ENCODE results near the gene FGB.
"Not testable (repeated sequence)": the region's sequence is repeated elsewhere in the genome, so short reads cannot be mapped to it uniquely, and the experiment has no call there.

FGB gene

DNA sequence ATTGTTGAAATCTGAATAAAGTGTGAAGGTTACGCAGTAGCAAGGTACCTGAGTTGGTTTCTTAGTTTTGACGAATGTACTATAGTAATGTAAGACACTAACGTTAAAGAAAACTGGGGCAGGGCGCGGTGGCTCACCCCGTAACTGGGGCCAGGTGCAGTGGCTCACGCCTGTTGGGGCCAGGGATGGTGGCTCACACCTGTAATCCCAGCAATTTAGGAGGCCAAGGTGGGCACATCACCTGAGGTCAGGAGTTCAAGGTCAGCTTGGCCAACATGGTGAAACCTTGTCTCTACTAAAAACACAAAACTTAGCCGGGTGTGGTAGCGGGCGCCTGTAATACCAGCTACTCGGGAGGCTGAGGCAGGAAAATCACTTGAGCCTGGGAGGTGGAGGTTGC lies 34.5 kb downstream of the FGB start:
- not testable (repeated sequence) for DNase-seq (ENCODE audit: low spot score)

DNA sequence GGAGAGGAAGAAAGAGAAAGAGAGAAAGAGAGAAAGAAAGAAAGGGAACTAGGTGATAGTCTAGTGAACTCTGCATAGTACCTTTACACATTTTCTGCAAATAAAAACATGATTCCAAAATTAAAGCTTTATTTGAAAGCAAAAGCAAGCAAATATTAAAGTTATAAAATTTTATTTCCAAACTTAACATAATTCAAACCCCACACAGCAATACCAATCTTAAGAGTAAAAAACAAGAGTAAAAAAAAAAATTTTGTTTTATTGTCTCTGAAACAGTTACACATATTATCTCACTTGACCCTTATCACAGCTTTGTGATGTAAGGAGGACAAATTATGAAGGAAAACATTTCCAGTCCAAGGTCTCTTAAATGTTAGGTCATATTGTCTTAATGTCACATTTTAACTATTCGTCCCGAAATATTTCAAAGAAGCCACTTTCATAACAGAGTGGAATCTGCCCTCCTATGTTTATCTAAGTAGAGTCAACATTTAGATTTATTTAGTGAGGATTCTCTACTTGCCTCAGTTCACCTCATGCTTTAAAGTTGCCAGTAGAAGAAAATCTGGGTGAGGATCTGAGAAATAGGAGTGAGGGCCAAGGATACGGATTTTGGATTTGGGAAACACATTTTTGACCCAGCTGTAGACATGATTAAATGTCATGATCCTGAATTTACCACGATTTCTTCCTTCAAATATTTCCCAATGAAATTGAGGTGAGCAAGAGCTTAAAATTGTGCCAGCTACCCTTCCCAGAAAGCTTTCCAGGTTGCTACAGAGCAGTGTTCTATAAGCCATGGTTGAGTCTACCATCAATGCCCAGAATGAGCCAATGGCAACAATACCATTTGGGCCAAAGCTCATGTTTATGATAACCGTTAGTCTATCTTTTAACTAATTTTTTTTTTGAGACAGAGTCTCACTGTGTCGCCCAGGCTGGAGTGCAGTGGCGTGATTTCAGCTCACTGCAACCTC lies 35.3 kb downstream of the FGB start:
- DNase-seq (ENCODE audit: low spot score), result no peak

DNA sequence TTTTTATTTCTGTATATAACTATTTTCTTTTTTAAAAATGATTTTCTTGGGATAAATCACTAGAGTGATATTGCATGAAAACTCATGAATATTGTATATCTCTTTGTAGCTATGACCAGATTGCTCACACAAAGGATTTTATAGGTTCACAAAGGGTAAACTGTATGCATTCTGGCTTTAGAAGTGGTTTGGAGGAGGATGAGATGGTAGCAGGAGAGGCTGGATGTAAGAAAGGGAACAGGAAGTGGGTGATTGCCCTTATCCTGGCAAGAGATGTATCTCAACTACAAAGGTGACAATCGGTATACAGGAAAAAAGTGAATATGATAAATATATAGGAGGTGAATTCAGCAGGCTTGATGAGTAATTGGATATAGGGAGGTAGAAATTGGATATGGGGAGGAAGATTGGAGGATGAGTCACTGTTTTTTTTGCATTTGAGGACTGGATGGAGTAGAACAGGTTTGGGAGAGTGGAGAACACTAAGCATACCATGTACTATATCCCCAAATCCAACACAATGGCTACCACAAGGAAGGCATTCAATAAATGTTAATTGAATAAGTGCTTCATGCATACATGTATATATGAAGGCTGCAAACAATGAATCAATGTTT lies 39.7 kb downstream of the FGB start:
- no peak for DNase-seq (ENCODE audit: low spot score)

DNA sequence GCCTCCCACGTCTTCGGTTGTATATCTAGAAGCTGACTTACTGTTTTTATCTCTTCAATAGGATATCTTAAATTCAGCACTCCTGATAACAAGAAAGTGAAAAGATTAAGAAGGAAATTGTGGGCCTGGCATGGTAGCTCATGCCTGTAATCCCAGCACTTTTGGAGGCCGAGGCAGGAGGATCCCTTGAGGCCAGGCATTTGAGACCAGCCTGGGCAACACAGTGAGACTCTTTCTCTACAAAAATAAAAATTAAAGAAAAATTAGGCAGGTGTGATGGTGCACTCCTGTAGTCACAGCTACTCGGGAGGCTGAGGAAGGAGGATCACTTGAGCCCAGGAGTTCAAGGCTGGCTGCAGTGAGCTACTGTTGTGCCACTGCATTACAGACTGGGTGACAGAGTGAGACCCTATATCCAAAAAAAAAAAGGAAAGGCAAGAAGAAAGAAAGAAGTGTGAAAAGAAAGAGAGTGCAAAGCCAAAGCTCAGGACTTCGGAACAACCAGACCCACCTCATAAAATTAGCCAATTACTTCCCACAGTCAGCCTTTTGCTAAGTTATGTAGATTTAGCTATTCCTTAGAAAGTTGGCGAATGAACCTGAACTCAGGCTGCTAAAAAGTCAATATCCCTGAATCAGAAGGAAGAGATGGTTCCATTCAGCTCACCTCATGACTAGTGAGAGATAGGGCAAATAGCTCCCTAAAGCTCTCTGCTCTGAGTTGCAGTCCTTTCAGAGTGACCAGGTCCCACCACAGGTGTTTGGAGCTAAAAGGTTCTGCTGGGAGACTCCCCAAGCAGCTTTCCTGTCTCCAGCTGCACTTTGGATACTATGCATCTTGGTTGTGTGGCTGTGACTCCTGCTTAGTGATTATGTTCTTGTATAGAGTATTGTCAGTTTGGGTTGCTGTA lies 40.5 kb downstream of the FGB start:
- no peak for DNase-seq (ENCODE audit: low spot score)

DNA sequence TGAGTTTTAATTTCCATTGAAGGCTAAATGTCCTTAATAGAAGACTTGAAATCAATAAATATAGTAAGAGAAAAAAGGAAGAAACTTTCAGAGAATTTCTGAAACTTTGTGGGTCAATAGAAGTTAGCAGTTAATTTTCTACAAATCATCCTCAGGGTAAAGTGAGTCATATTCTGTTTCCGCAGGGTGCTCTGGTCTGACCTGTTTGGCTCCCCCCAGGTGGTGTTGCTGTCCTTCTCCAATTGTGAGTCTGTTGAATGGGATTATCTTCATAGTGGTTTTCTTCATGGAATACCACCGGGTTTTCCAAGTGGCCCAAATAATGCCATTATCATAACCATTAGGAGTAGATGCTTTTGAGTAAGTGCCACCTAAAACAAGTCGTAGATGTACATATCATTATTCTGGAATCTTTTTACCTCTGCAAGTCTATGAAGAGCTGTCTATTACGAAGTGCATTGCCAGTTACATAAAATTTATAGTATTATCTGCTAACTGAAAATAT lies 41.9 kb downstream of the FGB start:
- no peak for DNase-seq (ENCODE audit: low spot score)

DNA sequence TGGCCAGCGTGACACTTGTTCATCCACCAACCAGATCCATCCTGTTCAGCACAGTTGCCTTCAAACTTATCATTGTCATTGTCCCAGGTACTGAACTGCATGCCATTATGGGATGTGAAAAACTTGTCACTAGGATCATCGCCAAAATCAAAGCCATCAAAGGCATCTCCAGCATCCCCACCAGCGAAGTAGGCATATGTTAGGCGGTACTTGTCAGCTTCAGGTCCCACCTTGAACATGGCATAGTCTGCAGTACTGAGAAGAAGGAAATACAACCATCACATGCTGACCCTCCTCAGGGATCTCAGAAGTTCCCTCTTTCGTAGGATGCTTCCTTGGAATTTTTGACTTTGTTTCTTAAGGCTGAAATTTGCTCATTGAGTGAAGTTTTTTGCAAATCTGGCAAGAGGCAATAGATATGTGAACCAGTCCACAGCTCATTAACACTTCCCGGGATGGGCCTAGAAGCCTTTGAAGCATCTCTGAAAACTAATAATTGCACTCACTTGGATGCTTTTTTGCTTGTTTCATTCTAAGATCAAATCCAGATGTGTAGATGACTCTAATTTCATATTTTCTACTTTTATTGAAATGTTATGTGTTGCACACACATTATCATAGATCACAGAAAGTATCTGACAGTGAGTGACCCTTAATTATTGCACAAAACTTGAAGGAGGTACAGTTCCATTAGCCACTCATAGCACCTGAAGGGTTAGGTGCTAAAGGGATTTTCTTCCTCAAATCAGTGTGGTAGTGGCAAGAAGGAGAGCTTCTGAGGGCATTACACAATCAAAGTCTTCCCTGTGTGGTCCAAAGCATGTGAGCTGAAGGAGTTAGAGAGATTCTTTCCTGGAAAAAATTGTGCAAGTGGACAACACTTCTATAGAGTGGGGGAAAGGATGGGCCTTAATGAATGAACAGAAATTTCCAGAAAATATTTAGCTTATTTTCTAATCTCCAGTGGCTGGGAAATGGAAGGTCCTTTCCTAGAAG lies 44.2 kb downstream of the FGB start:
- DNase-seq (ENCODE audit: low spot score), result no peak

DNA sequence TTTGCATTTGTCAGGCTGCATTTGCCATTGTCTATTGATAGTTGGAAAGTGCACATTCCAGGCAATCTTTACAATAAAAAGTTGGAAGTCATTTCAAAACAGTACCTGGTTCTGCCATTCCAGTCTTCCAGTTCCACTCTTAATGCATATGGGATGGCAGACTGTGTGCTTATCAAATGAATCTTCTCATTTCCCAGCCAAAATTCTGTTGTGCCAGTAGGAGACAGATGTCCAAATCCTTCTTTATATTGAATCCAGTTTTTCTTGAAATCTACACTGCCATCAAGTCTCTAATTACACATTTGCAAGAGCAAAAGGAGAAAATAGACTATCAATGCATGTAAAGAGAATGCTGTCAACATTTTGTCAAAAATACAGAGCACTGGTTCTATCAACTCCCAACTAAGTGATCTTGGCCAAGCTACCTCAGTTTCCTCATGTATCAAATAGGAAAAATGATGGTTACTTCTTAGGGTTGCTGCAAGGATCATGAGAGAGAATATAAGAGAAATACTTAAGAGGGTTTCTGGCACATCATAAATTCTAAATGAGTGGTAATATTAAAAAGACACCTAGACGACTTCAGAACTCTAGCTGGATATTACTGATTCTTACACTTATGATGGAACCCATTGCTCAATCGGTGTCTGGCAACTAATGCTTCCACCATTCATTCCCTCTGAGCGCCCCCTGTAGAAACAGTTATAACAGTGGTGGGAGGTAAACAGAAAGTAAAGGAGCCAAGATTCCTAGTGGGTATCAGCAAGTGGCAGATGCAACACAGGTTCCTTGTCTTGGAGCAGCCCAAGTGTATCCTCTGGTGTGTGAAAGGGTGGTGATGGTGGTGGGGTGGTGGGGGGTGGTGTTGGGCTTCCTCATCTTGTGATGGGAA lies 45.8 kb downstream of the FGB start:
- no peak for DNase-seq (ENCODE audit: low spot score)

DNA sequence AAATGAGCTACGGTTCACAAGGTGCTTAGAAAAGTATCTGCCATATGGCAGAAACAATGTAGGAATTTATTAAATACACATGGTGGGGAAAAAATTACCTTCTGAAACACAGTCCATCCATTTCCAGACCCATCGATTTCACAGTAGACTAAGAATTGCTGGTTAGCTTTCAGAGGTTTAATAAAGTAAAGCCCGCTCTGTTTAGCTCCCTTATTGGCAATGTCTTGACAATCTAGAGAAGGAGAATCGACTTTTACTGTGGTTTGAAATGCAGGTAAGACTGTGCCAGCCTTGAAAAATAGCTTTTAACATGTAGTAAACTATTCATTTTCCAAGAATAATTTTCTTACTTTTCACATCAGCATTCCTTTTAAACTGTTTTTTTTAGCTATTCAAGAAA lies 46.7 kb downstream of the FGB start:
- no peak for DNase-seq (ENCODE audit: low spot score)

DNA sequence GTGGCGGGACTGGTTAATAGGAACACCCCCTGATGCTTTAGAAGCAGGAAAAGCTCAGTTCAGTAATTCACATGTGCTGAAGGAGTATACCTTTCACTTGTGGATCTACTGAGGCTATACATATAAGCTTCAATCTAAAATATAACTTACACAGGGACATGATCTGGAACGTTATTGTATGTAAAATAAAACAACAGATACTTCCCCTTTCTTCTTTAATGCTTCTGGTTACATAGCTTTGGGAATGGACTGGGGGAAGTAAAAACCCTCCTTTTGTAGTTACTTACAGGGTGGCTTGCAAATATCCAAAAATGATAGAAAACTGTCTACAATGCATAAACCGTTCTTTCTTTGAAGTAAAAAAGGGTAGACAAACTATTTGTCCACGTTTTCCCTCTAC lies 47.8 kb downstream of the FGB start:
- no peak for DNase-seq (ENCODE audit: low spot score)

DNA sequence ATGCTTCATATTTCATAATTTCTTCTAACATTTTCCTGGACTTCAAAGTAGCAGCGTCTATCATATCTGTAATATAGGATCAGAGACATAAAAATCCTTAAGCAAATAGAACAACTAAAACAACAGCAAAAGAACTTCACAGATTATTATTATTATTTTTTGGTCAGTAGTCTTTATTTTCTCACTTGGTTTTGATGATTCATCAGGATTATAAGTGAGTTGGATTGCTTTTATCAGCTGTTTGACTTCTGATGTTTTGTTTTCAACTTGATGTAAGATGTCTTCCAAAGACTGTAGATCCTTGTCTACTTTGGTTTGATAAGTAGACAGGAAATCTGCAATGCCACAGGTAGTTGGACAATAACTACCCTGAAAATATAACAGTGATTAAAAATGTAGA lies 49.0 kb downstream of the FGB start:
- no peak for DNase-seq (ENCODE audit: low spot score)

DNA sequence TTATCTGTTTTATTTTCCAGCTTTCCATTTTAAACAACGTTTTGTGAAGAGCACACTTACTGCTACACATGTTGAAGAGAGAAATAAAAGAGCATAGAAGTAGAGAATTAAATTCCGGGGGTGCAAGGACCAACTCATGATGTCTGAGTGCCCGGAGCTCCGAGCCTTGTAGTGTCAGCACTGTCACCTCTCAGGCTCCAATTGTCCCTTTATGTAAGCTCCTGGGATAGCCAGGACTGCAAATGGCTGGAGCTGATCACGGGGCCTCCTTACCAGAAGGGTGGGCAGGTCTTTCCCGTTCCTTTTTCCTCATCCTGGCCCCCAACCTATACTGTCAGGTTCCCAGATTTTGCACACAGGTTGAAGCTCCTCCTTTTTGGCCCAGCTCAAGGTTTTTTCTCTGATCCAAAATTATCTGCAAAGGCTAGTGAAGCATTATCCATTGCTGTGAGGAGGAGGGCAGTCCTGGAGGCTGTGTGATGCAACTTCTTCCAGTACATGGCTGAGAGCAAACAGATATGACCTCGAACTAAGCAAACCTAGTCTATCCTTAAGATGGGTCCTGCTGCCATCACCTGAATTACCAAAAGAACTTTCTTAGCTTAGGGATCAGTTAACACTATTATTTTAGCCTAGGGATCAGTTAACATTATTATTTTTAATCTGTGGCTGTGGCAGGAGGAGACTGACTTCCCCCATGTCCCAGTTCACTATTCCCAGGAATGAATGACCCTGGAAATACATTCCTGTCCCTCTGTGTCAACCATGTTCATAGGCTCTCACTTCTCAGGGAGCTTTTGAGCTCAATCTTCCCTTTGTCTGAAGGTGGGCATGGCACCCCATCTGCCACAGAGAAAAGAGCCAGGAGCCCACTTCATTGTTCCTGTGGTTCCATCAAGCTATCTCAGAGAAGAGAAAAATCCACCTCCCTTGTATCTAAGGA lies 49.9 kb downstream of the FGB start, which contains the start of gene FGG:
TSS of gene FGG (minus strand) at position 185 of the 943 bp plus-strand sequence. CDS start at position 138, 47 bp downstream.
- no peak for DNase-seq (ENCODE audit: low spot score)

DNA sequence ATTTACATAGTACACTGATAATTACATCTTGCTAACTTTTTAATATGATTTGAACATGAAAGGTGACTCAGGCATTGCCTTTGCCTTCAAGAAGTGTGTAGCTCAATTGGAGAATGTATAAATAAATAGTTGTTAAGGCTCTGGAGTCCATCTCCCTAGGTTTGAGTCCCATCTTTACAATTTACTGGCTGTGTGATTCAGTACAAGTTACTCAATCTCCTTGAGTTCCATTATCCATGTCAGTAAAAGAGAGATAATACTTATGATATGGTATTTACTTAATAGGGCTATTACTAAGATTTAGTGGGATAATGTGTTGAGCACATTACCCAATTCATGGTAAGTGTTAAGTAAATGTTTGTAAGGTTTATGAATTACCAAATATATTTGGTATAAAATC lies 51.5 kb downstream of the FGB start:
- no peak for DNase-seq (ENCODE audit: low spot score)

DNA sequence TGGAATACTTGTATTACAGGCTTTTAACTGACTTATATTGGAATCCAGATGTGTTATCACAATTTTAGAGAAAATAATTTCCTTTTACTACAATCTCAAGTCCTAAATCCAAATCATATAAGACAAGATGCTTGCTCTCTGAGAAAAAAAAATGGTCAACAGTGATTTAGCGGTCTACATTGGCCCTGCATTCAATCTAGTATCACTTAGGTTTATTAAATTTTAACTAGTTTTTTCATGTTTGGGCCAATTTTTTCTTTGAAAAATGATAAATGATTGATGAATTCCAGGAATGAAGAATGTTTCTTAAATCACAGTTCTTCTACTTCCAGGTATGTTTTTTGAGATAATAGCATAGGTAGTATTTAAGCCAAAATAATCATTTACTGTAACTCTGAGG lies 52.4 kb downstream of the FGB start:
- DNase-seq (ENCODE audit: low spot score), result no peak

DNA sequence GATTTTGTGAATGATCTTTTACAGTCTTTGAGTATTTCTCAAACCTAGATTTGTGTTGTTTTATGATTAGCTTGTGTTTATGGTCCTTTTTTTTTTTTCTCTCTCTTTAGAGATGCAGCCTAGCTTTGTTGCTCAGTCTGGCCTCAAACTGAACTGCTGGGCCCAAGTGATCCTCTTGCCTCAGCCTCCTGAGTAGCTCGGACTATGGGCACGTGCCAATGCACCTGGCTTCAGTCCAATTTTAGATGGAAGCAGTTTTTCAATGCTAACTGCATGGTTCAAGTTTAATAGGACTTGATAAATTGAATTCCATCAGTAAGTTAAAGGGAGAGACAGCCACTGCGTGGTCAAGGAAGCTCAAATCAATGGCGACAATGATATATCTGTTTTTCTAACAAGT lies 53.5 kb downstream of the FGB start:
- no peak for DNase-seq (ENCODE audit: low spot score)

DNA sequence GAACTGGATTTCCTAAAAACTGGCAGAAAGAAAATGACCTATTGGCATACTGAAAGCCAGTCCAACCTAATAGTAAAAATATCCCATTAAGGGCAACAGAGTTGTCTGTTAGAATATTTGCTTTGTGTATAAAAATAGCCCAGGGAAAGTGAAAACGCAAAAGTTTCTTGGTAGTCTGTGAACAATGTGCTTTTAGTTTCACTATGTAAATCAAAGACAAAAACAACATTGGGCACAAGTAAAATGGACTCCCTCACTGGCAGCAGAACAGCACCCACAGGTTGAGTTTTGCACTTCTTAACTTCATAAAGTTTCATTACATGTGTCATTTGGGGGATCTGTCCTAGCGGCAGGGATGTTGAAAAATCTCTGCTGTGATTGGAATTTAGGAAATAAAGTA lies 53.9 kb downstream of the FGB start:
- DNase-seq (ENCODE audit: low spot score), result no peak

DNA sequence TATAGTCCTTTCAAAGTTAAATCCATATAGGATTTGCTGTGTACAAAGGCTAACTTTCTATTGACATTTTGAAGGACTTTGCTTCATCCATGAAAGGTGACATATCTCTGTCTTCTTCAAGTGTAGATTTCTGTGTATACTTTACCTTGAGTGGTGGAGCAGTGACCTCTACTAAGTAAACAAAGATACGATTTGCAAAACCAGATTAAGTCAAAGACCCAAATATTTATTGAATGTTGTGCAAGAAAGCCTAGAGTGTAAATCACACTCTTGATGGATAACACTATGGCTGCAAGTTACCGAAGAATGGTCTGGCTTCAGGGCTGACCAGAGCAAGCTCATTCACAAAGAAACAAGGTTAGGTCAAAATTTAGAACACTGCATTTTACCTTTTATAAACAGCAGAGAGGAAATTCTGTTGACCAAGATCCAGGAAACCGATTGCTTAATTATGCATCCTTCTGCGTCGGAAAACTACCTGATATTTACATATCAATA lies 55.1 kb downstream of the FGB start:
- DNase-seq (ENCODE audit: low spot score), result no peak

DNA sequence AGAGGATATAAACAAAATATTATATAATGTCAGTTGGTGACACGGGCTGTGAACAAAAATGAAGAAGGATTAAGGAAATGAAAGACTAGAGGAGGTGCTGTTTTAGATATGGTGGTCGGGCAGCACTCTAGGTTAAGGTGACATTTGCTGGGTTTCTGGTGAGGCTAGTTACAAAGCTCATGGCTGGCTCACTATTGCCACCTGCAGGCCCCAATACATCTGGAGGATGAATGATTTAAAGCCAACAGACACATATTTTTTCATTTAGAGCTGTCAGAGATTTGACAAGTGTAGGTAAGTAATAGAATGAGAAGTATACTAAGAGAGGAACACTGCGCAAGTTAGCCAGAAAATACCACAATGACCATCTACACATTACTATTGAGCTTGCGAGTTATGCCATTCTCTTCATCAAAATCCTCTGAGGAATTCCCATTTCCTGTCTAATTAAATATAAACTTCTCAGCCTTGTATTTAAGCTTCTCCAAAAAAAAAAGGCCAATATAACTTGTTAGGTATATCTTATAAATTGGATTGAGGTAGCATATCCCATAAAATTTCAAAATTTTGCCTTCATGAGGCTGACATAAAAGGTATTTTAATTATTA lies 56.0 kb downstream of the FGB start:
- DNase-seq (ENCODE audit: low spot score), result peak; percentile 79

DNA sequence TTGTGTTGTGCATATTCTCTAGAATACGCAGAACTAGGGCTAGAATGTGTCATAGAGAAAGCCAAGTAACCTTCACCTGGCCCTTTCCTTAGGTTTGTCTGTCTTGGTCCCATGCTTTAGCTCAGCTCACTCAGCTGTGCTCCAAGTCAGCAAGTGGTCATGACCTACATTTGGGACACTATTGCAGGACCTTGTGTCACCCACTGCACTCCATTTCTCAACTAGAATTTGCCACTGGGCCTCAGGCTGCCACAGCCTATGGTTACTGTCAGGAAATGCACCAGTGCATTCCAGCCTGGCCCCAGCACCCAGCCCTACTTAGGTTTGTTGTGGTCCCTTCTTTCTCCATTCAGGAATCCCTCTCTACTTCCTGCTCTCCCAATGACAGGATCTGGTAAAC lies 57.3 kb downstream of the FGB start:
- DNase-seq (ENCODE audit: low spot score), result no peak

Data from pons (tissue), 1 donor.